GM08714 (cell line): Measurements from ENCODE around the gene SEC61A1.

ENCODE experiments used
- H3K4me3 ChIP-seq: fragments of 200-500 bp; sonication (Bioruptor generic); 2 replicates; pipeline ENCODE4 v1.5.1; 2014; ENCODE audit warnings: mild to moderate bottlenecking, low read length, inconsistent platforms
- ZNF274 ChIP-seq: IDR thresholded peaks from 2 replicates; pipeline ENCODE4 v1.6.1; 2012; ENCODE audit warnings: mild to moderate bottlenecking, low read depth, low read length

SEC61A1 gene

GRCh38 chr3:128069271-128069670 lies 17.0 kb downstream of the SEC61A1 start:
- TF ChIP-seq ZNF274 = no peak
- H3K4me3 ChIP-seq = no peak overlapping the region

- no peak overlapping the region for H3K4me3 ChIP-seq
- no peak for TF ChIP-seq ZNF274
Observed at GRCh38 chr3:128070898-128071591, 18.8 kb downstream of the SEC61A1 start.

GRCh38 chr3:128071771-128072453 lies 19.7 kb downstream of the SEC61A1 start:
- no peak overlapping the region for H3K4me3 ChIP-seq
- no peak for TF ChIP-seq ZNF274

GRCh38 chr3:128072454-128073184 lies 20.4 kb downstream of the SEC61A1 start:
- TF ChIP-seq ZNF274 = no peak
- H3K4me3 ChIP-seq = no peak overlapping the region

GRCh38 chr3:128073185-128073725 lies 21.0 kb downstream of the SEC61A1 start:
- H3K4me3 ChIP-seq = no peak overlapping the region
- TF ChIP-seq ZNF274 = no peak

- TF ChIP-seq ZNF274 = no peak
Observed at GRCh38 chr3:128073807-128074206, 21.6 kb downstream of the SEC61A1 start.

GRCh38 chr3:128074851-128075521 lies 22.7 kb downstream of the SEC61A1 start:
- TF ChIP-seq ZNF274 = no peak
- no peak overlapping the region for H3K4me3 ChIP-seq

More at GRCh38 chr3:128073807-128074206, 21.6 kb downstream of the SEC61A1 start:
- H3K4me3 ChIP-seq = no peak overlapping the region

- H3K4me3 ChIP-seq = no peak overlapping the region; the same call in 1 of the 2 replicates
- no peak for TF ChIP-seq ZNF274
Observed at GRCh38 chr3:128075522-128076482, 23.6 kb downstream of the SEC61A1 start.

GRCh38 chr3:128076483-128077201 lies 24.4 kb downstream of the SEC61A1 start:
- H3K4me3 ChIP-seq = no peak overlapping the region; the same call in 1 of the 2 replicates
- TF ChIP-seq ZNF274 = no peak

- TF ChIP-seq ZNF274 = no peak
- H3K4me3 ChIP-seq = no peak overlapping the region; the same call in 1 of the 2 replicates
Observed at GRCh38 chr3:128077202-128077624, 25.0 kb downstream of the SEC61A1 start.

GRCh38 chr3:128077665-128078064 lies 25.4 kb downstream of the SEC61A1 start:
- H3K4me3 ChIP-seq = no peak overlapping the region
- TF ChIP-seq ZNF274 = no peak

- no peak overlapping the region for H3K4me3 ChIP-seq
- TF ChIP-seq ZNF274 = no peak
Observed at GRCh38 chr3:128078322-128078721, 26.1 kb downstream of the SEC61A1 start.
